H9 (cell line): Measurements from ENCODE around the gene PXDN. TPM values are rescaled to one million over a fixed set of nuclear protein-coding genes. Genes with fewer than 3 reads are reported as not detected.
A peak's percentile ranks its signal among the peaks of the same experiment; 100 is the strongest.

Experiments used
- DNase-seq: peaks from one replicate; pipeline ENCODE4 v3.0.0-alpha.2; 2017
- H2AFZ ChIP-seq: one replicate; pipeline ENCODE4 v1.6.1; 2013; ENCODE audit warnings: mild to moderate bottlenecking, low read length, control low read depth, moderate library complexity
- H2AK5ac ChIP-seq: 2 replicates; pipeline ENCODE4 v1.6.1; 2013; ENCODE audit warnings: low read length, control low read depth, mixed read lengths; ENCODE audit not compliant: insufficient read length
- H2BK120ac ChIP-seq: one replicate; pipeline ENCODE4 v1.6.1; 2013; ENCODE audit warnings: low read depth, mild to moderate bottlenecking, low read length, control low read depth, inconsistent platforms; ENCODE audit not compliant: poor library complexity, severe bottlenecking
- H2BK12ac ChIP-seq: 2 replicates; pipeline ENCODE4 v1.6.1; 2013; ENCODE audit warnings: low read length, control low read depth, mixed read lengths, low read depth; ENCODE audit not compliant: insufficient read length
- H2BK15ac ChIP-seq: 2 replicates; pipeline ENCODE4 v1.6.1; 2013; ENCODE audit warnings: low read depth, low read length, control low read depth
- H2BK20ac ChIP-seq: one replicate; pipeline ENCODE4 v1.6.1; 2013; ENCODE audit warnings: low read depth, mild to moderate bottlenecking, low read length, control low read depth, inconsistent platforms; ENCODE audit not compliant: poor library complexity, severe bottlenecking
- H2BK5ac ChIP-seq: 2 replicates; pipeline ENCODE4 v1.6.1; 2013; ENCODE audit warnings: low read length, control low read depth, mixed read lengths; ENCODE audit not compliant: insufficient read length
- H3K14ac ChIP-seq: 2 replicates; pipeline ENCODE4 v1.6.1; 2013; ENCODE audit warnings: low read length, control low read depth; ENCODE audit not compliant: insufficient read depth
- H3K18ac ChIP-seq: 2 replicates; pipeline ENCODE4 v1.6.1; 2013; ENCODE audit warnings: low read depth, mild to moderate bottlenecking, mixed read lengths, low read length, control low read depth; ENCODE audit not compliant: insufficient read length
- H3K23ac ChIP-seq: 2 replicates; pipeline ENCODE4 v1.6.1; 2013; ENCODE audit warnings: low read length, control low read depth, mixed read lengths, low read depth; ENCODE audit not compliant: insufficient read length
- H3K23me2 ChIP-seq: 2 replicates; pipeline ENCODE4 v1.6.1; 2013; ENCODE audit warnings: low read depth, mild to moderate bottlenecking, mixed read lengths, low read length, control low read depth; ENCODE audit not compliant: insufficient read length, poor library complexity, severe bottlenecking
- H3K27ac ChIP-seq: 2 replicates; pipeline ENCODE4 v1.5.1; 2013; ENCODE audit warnings: low read length, control low read depth, mixed read lengths, low read depth; ENCODE audit not compliant: insufficient read length
- H3K27me3 ChIP-seq: 2 replicates; pipeline ENCODE4 v1.6.1; 2013; ENCODE audit warnings: low read length, control low read depth, inconsistent platforms; ENCODE audit not compliant: insufficient read depth
- H3K4ac ChIP-seq: 2 replicates; pipeline ENCODE4 v1.6.1; 2013; ENCODE audit warnings: low read depth, mild to moderate bottlenecking, control low read depth, inconsistent platforms, low read length, moderate library complexity
- H3K4me1 ChIP-seq: 2 replicates; pipeline ENCODE4 v1.6.1; 2013; ENCODE audit warnings: low read length, control low read depth, inconsistent platforms; ENCODE audit not compliant: insufficient read depth
- H3K4me2 ChIP-seq: 2 replicates; pipeline ENCODE4 v1.6.1; 2013; ENCODE audit warnings: low read length, control low read depth, mixed read lengths; ENCODE audit not compliant: insufficient read length, insufficient read depth
- H3K56ac ChIP-seq: 2 replicates; pipeline ENCODE4 v1.6.1; 2013; ENCODE audit warnings: low read depth, mild to moderate bottlenecking, mixed read lengths, low read length, control low read depth; ENCODE audit not compliant: insufficient read length
- H3K79me1 ChIP-seq: 2 replicates; pipeline ENCODE4 v1.6.1; 2013; ENCODE audit warnings: low read depth, mild to moderate bottlenecking, moderate library complexity, low read length, control low read depth, inconsistent platforms; ENCODE audit not compliant: insufficient read depth, poor library complexity, severe bottlenecking
- H3K79me2 ChIP-seq: 2 replicates; pipeline ENCODE4 v1.6.1; 2013; ENCODE audit warnings: low read length, control low read depth, inconsistent platforms; ENCODE audit not compliant: insufficient read depth
- H3K9ac ChIP-seq: 2 replicates; pipeline ENCODE4 v1.6.1; 2013; ENCODE audit warnings: low read length, control low read depth, mixed read lengths; ENCODE audit not compliant: insufficient read length; ENCODE audit errors: extremely low read depth
- H3K9me3 ChIP-seq: one replicate; pipeline ENCODE4 v1.6.1; 2013; ENCODE audit warnings: low read depth, low read length, inconsistent platforms; ENCODE audit not compliant: control insufficient read depth
- H3T11ph ChIP-seq: one replicate; pipeline ENCODE4 v1.6.1; 2013; ENCODE audit warnings: mild to moderate bottlenecking, low read length, control low read depth, inconsistent platforms
- H4K20me1 ChIP-seq: one replicate; pipeline ENCODE4 v1.6.1; 2013; ENCODE audit not compliant: control insufficient read depth, insufficient read length, insufficient read depth
- H4K5ac ChIP-seq: 2 replicates; pipeline ENCODE4 v1.6.1; 2013; ENCODE audit warnings: low read depth, mild to moderate bottlenecking, mixed read lengths, low read length, control low read depth; ENCODE audit not compliant: insufficient read length
- H4K8ac ChIP-seq: replicated peaks from 2 replicates; pipeline ENCODE4 v1.6.1; 2013; ENCODE audit warnings: low read length, control low read depth, mixed read lengths, low read depth; ENCODE audit not compliant: insufficient read length
- H4K91ac ChIP-seq: 2 replicates; pipeline ENCODE4 v1.6.1; 2013; ENCODE audit warnings: low read depth, mild to moderate bottlenecking, moderate library complexity, mixed read lengths, low read length, control low read depth; ENCODE audit not compliant: insufficient read length
- H3K27ac Mint-ChIP-seq, 3 experiments: 2 replicates in 2 of 3; 3 replicates in 1 of 3; pipeline ENCODE4 v1.8.0; 2020 to 2021; ENCODE audit warnings: mixed read lengths in 3 of 3, mild to moderate bottlenecking in 1 of 3, moderate library complexity in 1 of 3
- H3K27me3 Mint-ChIP-seq: 2 replicates; pipeline ENCODE4 v1.8.0; 2021; ENCODE audit warnings: low read depth, mild to moderate bottlenecking, moderate library complexity, mixed read lengths
- H3K36me3 Mint-ChIP-seq, 3 experiments: 2 replicates in 2 of 3; 3 replicates in 1 of 3; pipeline ENCODE4 v1.8.0; 2020 to 2021; ENCODE audit warnings: low read depth in 3 of 3, mixed read lengths in 3 of 3; ENCODE audit not compliant: insufficient read depth in 1 of 3
- H3K4me1 Mint-ChIP-seq, 2 experiments: 2 replicates each; pipeline ENCODE4 v1.8.0; 2020; ENCODE audit warnings: mixed read lengths in 2 of 2
- H3K4me3 Mint-ChIP-seq, 2 experiments: 2 replicates in 1 of 2; 3 replicates in 1 of 2; pipeline ENCODE4 v1.8.0; 2020 to 2021; ENCODE audit warnings: mild to moderate bottlenecking in 2 of 2, mixed read lengths in 2 of 2, moderate library complexity in 1 of 2
- H3K9me3 Mint-ChIP-seq, 2 experiments: 2 replicates in 1 of 2; 3 replicates in 1 of 2; pipeline ENCODE4 v1.8.0; 2020; ENCODE audit warnings: mild to moderate bottlenecking in 2 of 2, mixed read lengths in 2 of 2, moderate library complexity in 1 of 2
- CTCF ChIP-seq: fragments of 200-600 bp; sonication (generic); conservative IDR thresholded peaks from 3 replicates; pipeline ENCODE4 v1.8.0; 2021; ENCODE audit warnings: antibody characterized with exemption, mild to moderate bottlenecking
- WGBS: extraction: QIAGEN DNeasy Blood & Tissue Kit; methylation state at CpG from one replicate; pipeline ENCODE4 v1.1.7; 2013; ENCODE audit warnings: missing lambda C conversion rate, low lambda C conversion rate, mixed read lengths; ENCODE audit not compliant: insufficient read length; ENCODE audit errors: extremely low coverage; 5-methylcytosine and 5-hydroxymethylcytosine counted together
- total RNA-seq: library from RNA; stranded (reverse); gene quantifications from 2 replicates; pipeline ENCODE4 v1.2.1, GENCODE V29; 2021

PXDN gene
- total RNA-seq, 1 experiment from 2014 or later: 146 TPM

DNA sequence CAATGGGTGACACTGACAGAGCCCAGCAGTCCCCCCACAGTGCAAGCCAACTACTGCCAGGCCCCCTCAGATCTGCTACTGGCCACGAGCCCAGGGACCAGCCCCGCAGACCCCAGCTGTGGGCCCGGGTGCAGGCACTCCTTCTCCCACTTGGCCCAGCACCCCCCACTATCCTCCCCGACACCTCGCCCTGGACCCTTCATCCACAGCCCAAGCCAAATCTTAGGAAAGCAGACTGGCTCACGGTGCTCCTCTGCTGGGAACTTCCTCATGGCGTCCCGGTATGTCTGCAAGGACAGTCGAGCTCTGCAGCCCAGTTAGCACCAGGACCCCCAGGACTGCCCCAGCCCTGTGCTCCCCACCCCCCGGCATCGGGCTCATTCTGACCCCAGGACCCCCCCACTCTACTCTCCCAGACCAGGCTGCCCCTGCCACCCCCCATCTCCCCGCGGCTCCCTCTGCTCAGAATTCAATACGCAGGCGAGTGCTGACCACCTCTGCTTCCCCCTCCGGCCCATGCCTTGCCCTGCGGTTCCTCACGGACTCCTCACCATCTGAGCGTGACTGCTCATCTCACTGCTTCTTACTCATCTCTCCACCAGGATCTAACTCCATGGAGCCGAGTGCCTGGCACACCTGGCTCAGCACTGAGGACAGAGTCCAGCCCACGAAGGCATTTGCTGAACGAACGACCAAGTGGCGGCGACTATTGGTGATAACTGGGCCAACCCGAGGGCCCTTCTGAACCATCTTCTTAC is 85.7 kb downstream of the PXDN start:
- Histone ChIP-seq H4K20me1 (peaks cover 5% of the 10 kb centered on the region), H2BK5ac (no peak overlapping the region), H2BK20ac (no peak overlapping the region), H2AK5ac (no peak overlapping the region), H3K23ac (no peak overlapping the region), H2BK12ac (no peak overlapping the region), H4K91ac (no peak overlapping the region), H3K56ac (no peak overlapping the region), H3K9ac (no peak overlapping the region), H3K27me3 (no peaks in the 10 kb centered on the region), H3K4me2 (no peak overlapping the region), H3K14ac (no peak overlapping the region; the same call in 1 of the 2 replicates), H3K79me1 (no peaks in the 10 kb centered on the region), H3K4me1 (no peaks in the 10 kb centered on the region; the same call in 1 of the 2 replicates), H3K27ac (no peak overlapping the region), H2BK15ac (no peak overlapping the region), H3T11ph (no peak overlapping the region), H3K18ac (no peak overlapping the region), H3K23me2 (no peaks in the 10 kb centered on the region), H2BK120ac (no peak overlapping the region), H4K5ac (no peak overlapping the region), H3K79me2 (no peaks in the 10 kb centered on the region), H4K8ac (no peak overlapping the region), H2AFZ (no peak overlapping the region), H3K4ac (no peak overlapping the region), H3K9me3 (no peaks in the 10 kb centered on the region)
- no peak overlapping the region for H3K4me3 Mint-ChIP-seq
- peaks cover 4 to 19% of the 10 kb centered on the region in 2 experiments for H3K4me1 Mint-ChIP-seq
- peaks cover 16 to 53% (median 39%) of the 10 kb centered on the region in 3 experiments; a peak in 6 of 7 replicates for H3K36me3 Mint-ChIP-seq
- no CpG with 5 or more reads among the region's 26 CpGs for WGBS
- peak overlapping the region in 2 of 3 experiments; percentile 56 to 83; a peak in 5 of 7 replicates for H3K27ac Mint-ChIP-seq
- peaks cover 2% of the 10 kb centered on the region for H3K27me3 Mint-ChIP-seq
- H3K9me3 Mint-ChIP-seq: no peaks in the 10 kb centered on the region
- TF ChIP-seq CTCF: no peak
- DNase-seq: peak; percentile 30
